H9 (cell line): Measurements from ENCODE around the gene RSBN1. TPM values are rescaled to one million over a fixed set of nuclear protein-coding genes. Genes with fewer than 3 reads are reported as not detected.

ENCODE experiments used
- DNase-seq: peaks from one replicate; pipeline ENCODE4 v3.0.0-alpha.2; 2017
- H2AFZ ChIP-seq: one replicate; pipeline ENCODE4 v1.6.1; 2013; ENCODE audit warnings: mild to moderate bottlenecking, low read length, control low read depth, moderate library complexity
- H2AK5ac ChIP-seq: 2 replicates; pipeline ENCODE4 v1.6.1; 2013; ENCODE audit warnings: low read length, control low read depth, mixed read lengths; ENCODE audit not compliant: insufficient read length
- H2BK120ac ChIP-seq: one replicate; pipeline ENCODE4 v1.6.1; 2013; ENCODE audit warnings: low read depth, mild to moderate bottlenecking, low read length, control low read depth, inconsistent platforms; ENCODE audit not compliant: poor library complexity, severe bottlenecking
- H2BK12ac ChIP-seq: 2 replicates; pipeline ENCODE4 v1.6.1; 2013; ENCODE audit warnings: low read length, control low read depth, mixed read lengths, low read depth; ENCODE audit not compliant: insufficient read length
- H2BK15ac ChIP-seq: 2 replicates; pipeline ENCODE4 v1.6.1; 2013; ENCODE audit warnings: low read depth, low read length, control low read depth
- H2BK20ac ChIP-seq: one replicate; pipeline ENCODE4 v1.6.1; 2013; ENCODE audit warnings: low read depth, mild to moderate bottlenecking, low read length, control low read depth, inconsistent platforms; ENCODE audit not compliant: poor library complexity, severe bottlenecking
- H2BK5ac ChIP-seq: 2 replicates; pipeline ENCODE4 v1.6.1; 2013; ENCODE audit warnings: low read length, control low read depth, mixed read lengths; ENCODE audit not compliant: insufficient read length
- H3K14ac ChIP-seq: 2 replicates; pipeline ENCODE4 v1.6.1; 2013; ENCODE audit warnings: low read length, control low read depth; ENCODE audit not compliant: insufficient read depth
- H3K18ac ChIP-seq: 2 replicates; pipeline ENCODE4 v1.6.1; 2013; ENCODE audit warnings: low read depth, mild to moderate bottlenecking, mixed read lengths, low read length, control low read depth; ENCODE audit not compliant: insufficient read length
- H3K23ac ChIP-seq: 2 replicates; pipeline ENCODE4 v1.6.1; 2013; ENCODE audit warnings: low read length, control low read depth, mixed read lengths, low read depth; ENCODE audit not compliant: insufficient read length
- H3K23me2 ChIP-seq: 2 replicates; pipeline ENCODE4 v1.6.1; 2013; ENCODE audit warnings: low read depth, mild to moderate bottlenecking, mixed read lengths, low read length, control low read depth; ENCODE audit not compliant: insufficient read length, poor library complexity, severe bottlenecking
- H3K27ac ChIP-seq: 2 replicates; pipeline ENCODE4 v1.5.1; 2013; ENCODE audit warnings: low read length, control low read depth, mixed read lengths, low read depth; ENCODE audit not compliant: insufficient read length
- H3K27me3 ChIP-seq: 2 replicates; pipeline ENCODE4 v1.6.1; 2013; ENCODE audit warnings: low read length, control low read depth, inconsistent platforms; ENCODE audit not compliant: insufficient read depth
- H3K4ac ChIP-seq: 2 replicates; pipeline ENCODE4 v1.6.1; 2013; ENCODE audit warnings: low read depth, mild to moderate bottlenecking, control low read depth, inconsistent platforms, low read length, moderate library complexity
- H3K4me1 ChIP-seq: 2 replicates; pipeline ENCODE4 v1.6.1; 2013; ENCODE audit warnings: low read length, control low read depth, inconsistent platforms; ENCODE audit not compliant: insufficient read depth
- H3K4me2 ChIP-seq: 2 replicates; pipeline ENCODE4 v1.6.1; 2013; ENCODE audit warnings: low read length, control low read depth, mixed read lengths; ENCODE audit not compliant: insufficient read length, insufficient read depth
- H3K56ac ChIP-seq: 2 replicates; pipeline ENCODE4 v1.6.1; 2013; ENCODE audit warnings: low read depth, mild to moderate bottlenecking, mixed read lengths, low read length, control low read depth; ENCODE audit not compliant: insufficient read length
- H3K79me1 ChIP-seq: 2 replicates; pipeline ENCODE4 v1.6.1; 2013; ENCODE audit warnings: low read depth, mild to moderate bottlenecking, moderate library complexity, low read length, control low read depth, inconsistent platforms; ENCODE audit not compliant: insufficient read depth, poor library complexity, severe bottlenecking
- H3K79me2 ChIP-seq: 2 replicates; pipeline ENCODE4 v1.6.1; 2013; ENCODE audit warnings: low read length, control low read depth, inconsistent platforms; ENCODE audit not compliant: insufficient read depth
- H3K9ac ChIP-seq: 2 replicates; pipeline ENCODE4 v1.6.1; 2013; ENCODE audit warnings: low read length, control low read depth, mixed read lengths; ENCODE audit not compliant: insufficient read length; ENCODE audit errors: extremely low read depth
- H3K9me3 ChIP-seq: one replicate; pipeline ENCODE4 v1.6.1; 2013; ENCODE audit warnings: low read depth, low read length, inconsistent platforms; ENCODE audit not compliant: control insufficient read depth
- H3T11ph ChIP-seq: one replicate; pipeline ENCODE4 v1.6.1; 2013; ENCODE audit warnings: mild to moderate bottlenecking, low read length, control low read depth, inconsistent platforms
- H4K20me1 ChIP-seq: one replicate; pipeline ENCODE4 v1.6.1; 2013; ENCODE audit not compliant: control insufficient read depth, insufficient read length, insufficient read depth
- H4K5ac ChIP-seq: 2 replicates; pipeline ENCODE4 v1.6.1; 2013; ENCODE audit warnings: low read depth, mild to moderate bottlenecking, mixed read lengths, low read length, control low read depth; ENCODE audit not compliant: insufficient read length
- H4K8ac ChIP-seq: replicated peaks from 2 replicates; pipeline ENCODE4 v1.6.1; 2013; ENCODE audit warnings: low read length, control low read depth, mixed read lengths, low read depth; ENCODE audit not compliant: insufficient read length
- H4K91ac ChIP-seq: 2 replicates; pipeline ENCODE4 v1.6.1; 2013; ENCODE audit warnings: low read depth, mild to moderate bottlenecking, moderate library complexity, mixed read lengths, low read length, control low read depth; ENCODE audit not compliant: insufficient read length
- H3K27ac Mint-ChIP-seq, 3 experiments: 2 replicates in 2 of 3; 3 replicates in 1 of 3; pipeline ENCODE4 v1.8.0; 2020 to 2021; ENCODE audit warnings: mixed read lengths in 3 of 3, mild to moderate bottlenecking in 1 of 3, moderate library complexity in 1 of 3
- H3K27me3 Mint-ChIP-seq: 2 replicates; pipeline ENCODE4 v1.8.0; 2021; ENCODE audit warnings: low read depth, mild to moderate bottlenecking, moderate library complexity, mixed read lengths
- H3K36me3 Mint-ChIP-seq, 3 experiments: 2 replicates in 2 of 3; 3 replicates in 1 of 3; pipeline ENCODE4 v1.8.0; 2020 to 2021; ENCODE audit warnings: low read depth in 3 of 3, mixed read lengths in 3 of 3; ENCODE audit not compliant: insufficient read depth in 1 of 3
- H3K4me1 Mint-ChIP-seq, 2 experiments: 2 replicates each; pipeline ENCODE4 v1.8.0; 2020; ENCODE audit warnings: mixed read lengths in 2 of 2
- H3K4me3 Mint-ChIP-seq, 2 experiments: 2 replicates in 1 of 2; 3 replicates in 1 of 2; pipeline ENCODE4 v1.8.0; 2020 to 2021; ENCODE audit warnings: mild to moderate bottlenecking in 2 of 2, mixed read lengths in 2 of 2, moderate library complexity in 1 of 2
- H3K9me3 Mint-ChIP-seq, 2 experiments: 2 replicates in 1 of 2; 3 replicates in 1 of 2; pipeline ENCODE4 v1.8.0; 2020; ENCODE audit warnings: mild to moderate bottlenecking in 2 of 2, mixed read lengths in 2 of 2, moderate library complexity in 1 of 2
- total RNA-seq: library from RNA; stranded (reverse); gene quantifications from 2 replicates; pipeline ENCODE4 v1.2.1, GENCODE V29; 2021
- TF ChIP-seq, protein P1 (sequence below): fragments of 200-600 bp; sonication (generic); conservative IDR thresholded peaks from 3 replicates; pipeline ENCODE4 v1.8.0; 2021; ENCODE audit warnings: antibody characterized with exemption, mild to moderate bottlenecking

RSBN1 gene
- total RNA-seq, 1 experiment from 2014 or later = 11.0 TPM

DNA sequence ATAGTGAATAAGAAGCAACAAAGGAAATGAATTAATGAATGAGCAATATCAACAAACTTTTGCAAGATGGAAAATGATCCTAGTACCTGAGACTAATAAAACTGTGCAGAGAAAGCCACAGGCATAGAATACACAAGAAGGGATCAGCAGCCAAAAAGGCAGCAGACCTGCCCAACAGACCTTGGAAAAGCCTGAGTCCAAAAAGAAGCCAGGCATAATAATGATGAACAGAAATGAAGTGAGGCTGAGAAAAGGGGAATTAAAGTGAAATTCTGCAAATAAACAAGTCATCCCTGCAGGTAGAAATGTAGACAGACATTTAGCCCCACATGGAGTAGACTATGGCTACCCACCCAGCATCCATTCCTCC, 42.7 kb downstream of the RSBN1 start:
- Histone ChIP-seq H3K4me1 (peaks cover 5% of the 10 kb centered on the region), H2BK5ac (no peak overlapping the region)

More for the DNA sequence above, 42.7 kb downstream of the RSBN1 start:
- no peaks in the 10 kb centered on the region for H3K27me3 ChIP-seq
- H4K8ac ChIP-seq = no peak overlapping the region
- H3K79me1 ChIP-seq = no peaks in the 10 kb centered on the region
- H3K18ac ChIP-seq = no peak overlapping the region
- H4K20me1 ChIP-seq = no peaks in the 10 kb centered on the region
- Mint-ChIP-seq H3K4me1 (peaks cover 39 to 54% of the 10 kb centered on the region in 2 experiments), H3K36me3 (peaks cover 15 to 29% (median 22%) of the 10 kb centered on the region in 3 experiments; a peak in 6 of 7 replicates), H3K27ac (peak overlapping the region in 1 of 3 experiments; percentile 58; a peak in 1 of 7 replicates), H3K27me3 (no peaks in the 10 kb centered on the region), H3K4me3 (no peak overlapping the region), H3K9me3 (no peaks in the 10 kb centered on the region)
- H3K9ac ChIP-seq = no peak overlapping the region
- no peak overlapping the region for H2BK15ac ChIP-seq
- H3K14ac ChIP-seq = no peak overlapping the region
- H3K23me2 ChIP-seq = no peaks in the 10 kb centered on the region
- H2BK12ac ChIP-seq = no peak overlapping the region
- H4K5ac ChIP-seq = no peak overlapping the region
- H3K4me2 ChIP-seq = no peak overlapping the region
- H3K79me2 ChIP-seq = no peaks in the 10 kb centered on the region
- TF ChIP-seq, protein P1, sequence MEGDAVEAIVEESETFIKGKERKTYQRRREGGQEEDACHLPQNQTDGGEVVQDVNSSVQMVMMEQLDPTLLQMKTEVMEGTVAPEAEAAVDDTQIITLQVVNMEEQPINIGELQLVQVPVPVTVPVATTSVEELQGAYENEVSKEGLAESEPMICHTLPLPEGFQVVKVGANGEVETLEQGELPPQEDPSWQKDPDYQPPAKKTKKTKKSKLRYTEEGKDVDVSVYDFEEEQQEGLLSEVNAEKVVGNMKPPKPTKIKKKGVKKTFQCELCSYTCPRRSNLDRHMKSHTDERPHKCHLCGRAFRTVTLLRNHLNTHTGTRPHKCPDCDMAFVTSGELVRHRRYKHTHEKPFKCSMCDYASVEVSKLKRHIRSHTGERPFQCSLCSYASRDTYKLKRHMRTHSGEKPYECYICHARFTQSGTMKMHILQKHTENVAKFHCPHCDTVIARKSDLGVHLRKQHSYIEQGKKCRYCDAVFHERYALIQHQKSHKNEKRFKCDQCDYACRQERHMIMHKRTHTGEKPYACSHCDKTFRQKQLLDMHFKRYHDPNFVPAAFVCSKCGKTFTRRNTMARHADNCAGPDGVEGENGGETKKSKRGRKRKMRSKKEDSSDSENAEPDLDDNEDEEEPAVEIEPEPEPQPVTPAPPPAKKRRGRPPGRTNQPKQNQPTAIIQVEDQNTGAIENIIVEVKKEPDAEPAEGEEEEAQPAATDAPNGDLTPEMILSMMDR = no peak
- no peak overlapping the region for H3T11ph ChIP-seq
- no peak overlapping the region for H2BK20ac ChIP-seq
- H3K27ac ChIP-seq = no peak overlapping the region
- DNase-seq = no peak
- no peaks in the 10 kb centered on the region for H3K9me3 ChIP-seq
- H2AK5ac ChIP-seq = no peak overlapping the region
- no peak overlapping the region for H2AFZ ChIP-seq
- no peak overlapping the region for H3K23ac ChIP-seq
- H4K91ac ChIP-seq = no peak overlapping the region
- H2BK120ac ChIP-seq = no peak overlapping the region
- no peak overlapping the region for H3K56ac ChIP-seq
- H3K4ac ChIP-seq = no peak overlapping the region
